Suprapubic skin (tissue), 4 donors: ENCODE results near the gene NOVA2. TPM values are rescaled to one million over a fixed set of nuclear protein-coding genes. Genes with fewer than 3 reads are reported as not detected.

Experiments
- DNase-seq, 2 donors: peaks; one replicate each; pipeline ENCODE4 v3.0.0-alpha.2; 2019; ENCODE audit warnings: low spot score in 2 of 2
- H3K27ac ChIP-seq: fragments of 200-600 bp; sonication (generic); one replicate; pipeline ENCODE4 v1.5.1; 2019
- H3K27me3 ChIP-seq: fragments of 200-600 bp; sonication (generic); one replicate; pipeline ENCODE4 v1.5.1; 2019
- H3K36me3 ChIP-seq: fragments of 200-600 bp; sonication (generic); one replicate; pipeline ENCODE4 v1.5.1; 2019
- H3K4me1 ChIP-seq: fragments of 200-600 bp; sonication (generic); one replicate; pipeline ENCODE4 v1.5.1; 2019
- H3K4me3 ChIP-seq: fragments of 200-600 bp; sonication (generic); one replicate; pipeline ENCODE4 v1.5.1; 2019; ENCODE audit warnings: mild to moderate bottlenecking
- H3K9me3 ChIP-seq: fragments of 200-600 bp; sonication (generic); one replicate; pipeline ENCODE4 v1.5.1; 2019
- EP300 ChIP-seq: sonication (generic); formaldehyde crosslinking; IDR thresholded peaks from one replicate; pipeline ENCODE4 v1.6.1; 2017; ENCODE audit warnings: antibody characterized with exemption
- POLR2A ChIP-seq, 2 donors: fragments of 450-650 bp; IDR thresholded peaks; one replicate each; pipeline ENCODE4 v1.6.1; 2017; ENCODE audit warnings: antibody characterized with exemption in 2 of 2, mild to moderate bottlenecking in 2 of 2, moderate library complexity in 2 of 2
- POLR2AphosphoS5 ChIP-seq, 3 donors: sonication (generic); formaldehyde crosslinking; IDR thresholded peaks; one replicate each; pipeline ENCODE4 v1.6.1; 2017; ENCODE audit warnings: antibody characterized with exemption in 3 of 3
- WGBS: methylation state at CpG from one replicate; pipeline ENCODE4 v1.1.5; 2018; 5-methylcytosine and 5-hydroxymethylcytosine counted together
- total RNA-seq, 4 donors: library from RNA; depleted of rRNA; stranded (reverse); fragments of >200 nt; gene quantifications; one replicate each; pipeline ENCODE4 v1.1.0, GENCODE V29; 2016
- TF ChIP-seq, protein P1 (sequence below), 2 donors: fragments of 200-600 bp in 1 of 2; fragments of 450-650 bp in 1 of 2; sonication (generic) in 1 of 2; IDR thresholded peaks; one replicate each; pipeline ENCODE4 v1.5.1; 2016 to 2019; ENCODE audit warnings: antibody characterized with exemption in 2 of 2, mild to moderate bottlenecking in 1 of 2, moderate library complexity in 1 of 2

NOVA2 gene
- total RNA-seq, 4 donors from 2014 or later, result 0.21 to 0.97 (median 0.55) TPM

DNA sequence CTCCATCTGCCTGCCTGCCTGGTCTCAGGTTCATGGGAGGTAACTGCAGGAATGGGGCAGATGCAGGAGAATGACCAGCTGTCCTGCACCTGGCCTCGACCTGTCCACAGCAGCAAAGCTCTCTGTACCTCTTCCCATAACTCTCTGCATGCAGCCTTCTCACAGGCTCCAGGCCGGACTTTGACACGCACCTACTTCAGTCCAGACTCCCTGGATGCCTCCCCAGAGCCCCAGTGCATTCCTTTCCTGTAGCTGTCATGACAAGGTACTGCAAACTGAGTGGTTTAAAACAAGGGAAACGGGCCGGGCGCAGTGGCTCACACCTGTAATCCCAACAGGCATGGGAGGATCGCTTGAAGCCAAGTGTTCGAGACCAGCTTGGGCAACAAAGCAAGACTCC is 62.4 kb downstream of the NOVA2 start:
- no peak for DNase-seq
- TF ChIP-seq, protein P1, sequence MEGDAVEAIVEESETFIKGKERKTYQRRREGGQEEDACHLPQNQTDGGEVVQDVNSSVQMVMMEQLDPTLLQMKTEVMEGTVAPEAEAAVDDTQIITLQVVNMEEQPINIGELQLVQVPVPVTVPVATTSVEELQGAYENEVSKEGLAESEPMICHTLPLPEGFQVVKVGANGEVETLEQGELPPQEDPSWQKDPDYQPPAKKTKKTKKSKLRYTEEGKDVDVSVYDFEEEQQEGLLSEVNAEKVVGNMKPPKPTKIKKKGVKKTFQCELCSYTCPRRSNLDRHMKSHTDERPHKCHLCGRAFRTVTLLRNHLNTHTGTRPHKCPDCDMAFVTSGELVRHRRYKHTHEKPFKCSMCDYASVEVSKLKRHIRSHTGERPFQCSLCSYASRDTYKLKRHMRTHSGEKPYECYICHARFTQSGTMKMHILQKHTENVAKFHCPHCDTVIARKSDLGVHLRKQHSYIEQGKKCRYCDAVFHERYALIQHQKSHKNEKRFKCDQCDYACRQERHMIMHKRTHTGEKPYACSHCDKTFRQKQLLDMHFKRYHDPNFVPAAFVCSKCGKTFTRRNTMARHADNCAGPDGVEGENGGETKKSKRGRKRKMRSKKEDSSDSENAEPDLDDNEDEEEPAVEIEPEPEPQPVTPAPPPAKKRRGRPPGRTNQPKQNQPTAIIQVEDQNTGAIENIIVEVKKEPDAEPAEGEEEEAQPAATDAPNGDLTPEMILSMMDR (IDR thresholded peaks at IDR 0.05), result no peak
- TF ChIP-seq POLR2A (IDR thresholded peaks at IDR 0.05) (no peak), POLR2AphosphoS5 (IDR thresholded peaks at IDR 0.05) (no peak), EP300 (no peak)
- Histone ChIP-seq H3K9me3 (no peaks in the 10 kb centered on the region), H3K27ac (no peak overlapping the region), H3K27me3 (peaks cover 26% of the 10 kb centered on the region), H3K4me1 (no peaks in the 10 kb centered on the region), H3K4me3 (no peak overlapping the region), H3K36me3 (no peaks in the 10 kb centered on the region)
- WGBS, result 56% methylated on average over 8 of the region's 8 CpGs

DNA sequence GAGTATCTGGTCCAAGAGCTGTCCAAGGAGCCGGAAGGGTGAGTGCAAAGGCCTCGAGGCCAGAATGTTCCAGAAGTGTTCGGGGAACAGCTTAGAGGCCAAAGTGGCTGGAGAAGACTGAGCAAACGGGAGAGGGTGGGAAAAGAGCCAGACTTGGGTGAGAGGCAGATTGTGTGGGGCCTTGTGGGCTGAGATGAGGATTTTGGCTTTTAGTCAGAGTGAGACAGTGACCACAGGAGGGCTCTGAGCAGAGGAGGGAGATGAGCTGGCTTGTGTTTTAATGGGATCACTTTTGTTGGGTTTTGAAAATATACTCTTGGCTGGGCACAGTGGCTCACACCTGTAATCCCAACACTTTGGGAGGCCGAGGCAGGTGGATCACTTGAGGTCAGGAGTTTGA is 64.7 kb downstream of the NOVA2 start:
- 86% methylated on average over 5 of the region's 5 CpGs for WGBS
- Histone ChIP-seq H3K27ac (no peak overlapping the region), H3K4me3 (no peak overlapping the region), H3K4me1 (no peaks in the 10 kb centered on the region), H3K36me3 (no peaks in the 10 kb centered on the region), H3K27me3 (peaks cover 14% of the 10 kb centered on the region), H3K9me3 (no peaks in the 10 kb centered on the region)
- TF ChIP-seq, protein P1 (IDR thresholded peaks at IDR 0.05), result no peak
- TF ChIP-seq EP300 (no peak), POLR2A (IDR thresholded peaks at IDR 0.05) (no peak), POLR2AphosphoS5 (IDR thresholded peaks at IDR 0.05) (no peak)
- no peak for DNase-seq

DNA sequence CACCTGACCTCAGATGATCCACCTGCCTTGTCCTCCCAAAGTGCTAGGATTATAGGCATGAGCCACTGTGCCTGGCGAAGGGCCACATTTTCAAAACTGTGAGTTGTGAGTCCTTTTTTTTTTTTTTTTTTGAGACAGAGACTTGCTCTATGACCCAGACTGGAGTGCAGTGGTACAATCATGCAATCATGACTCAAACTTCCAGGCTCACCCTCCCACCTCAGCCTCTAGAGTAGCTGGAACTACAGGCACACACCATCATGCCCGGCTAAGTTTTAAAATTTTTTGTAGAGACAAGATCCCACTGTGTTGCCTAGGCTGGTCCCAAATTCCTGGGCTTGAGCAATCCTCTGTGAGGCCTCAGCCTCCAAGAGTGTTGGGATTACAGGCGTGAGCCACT is 67.4 kb downstream of the NOVA2 start:
- Histone ChIP-seq H3K9me3 (no peaks in the 10 kb centered on the region), H3K4me1 (peaks cover 15% of the 10 kb centered on the region), H3K27ac (no peak overlapping the region), H3K4me3 (no peak overlapping the region), H3K27me3 (peaks cover 3% of the 10 kb centered on the region), H3K36me3 (no peaks in the 10 kb centered on the region)
- TF ChIP-seq, protein P1 (IDR thresholded peaks at IDR 0.05), result no peak
- no peak for TF ChIP-seq EP300
- TF ChIP-seq POLR2A (IDR thresholded peaks at IDR 0.05), result no peak
- no peak for TF ChIP-seq POLR2AphosphoS5 (IDR thresholded peaks at IDR 0.05)
- no peak for DNase-seq
- 87% methylated on average over 3 of the region's 3 CpGs for WGBS

DNA sequence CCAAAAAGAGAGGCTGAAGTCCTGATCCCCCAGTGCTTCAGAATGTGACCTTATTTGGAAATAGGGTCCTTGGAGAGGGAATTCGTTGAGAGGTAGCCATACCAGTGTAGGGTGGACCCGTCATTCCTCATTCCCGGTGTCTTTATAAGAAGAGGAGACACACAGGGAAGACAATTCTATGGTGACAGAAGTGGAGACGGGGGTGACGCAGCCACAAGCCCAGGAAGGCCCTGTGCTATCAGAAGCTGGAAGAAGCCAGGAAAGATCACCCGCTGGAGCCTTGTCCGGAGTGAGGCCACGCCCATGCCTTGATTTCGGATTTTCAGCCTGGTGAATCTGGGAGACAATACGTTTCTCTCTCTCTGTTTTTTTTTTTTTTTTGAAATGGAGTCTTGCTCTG is 68.7 kb downstream of the NOVA2 start:
- no peaks in the 10 kb centered on the region for H3K9me3 ChIP-seq
- TF ChIP-seq EP300 (no peak), POLR2AphosphoS5 (IDR thresholded peaks at IDR 0.05) (no peak), POLR2A (IDR thresholded peaks at IDR 0.05) (no peak)
- TF ChIP-seq, protein P1 (IDR thresholded peaks at IDR 0.05), result no peak
- WGBS, result 83% methylated on average over 10 of the region's 10 CpGs
- H3K4me3 ChIP-seq, result no peak overlapping the region
- H3K27me3 ChIP-seq, result no peaks in the 10 kb centered on the region
- H3K36me3 ChIP-seq, result no peaks in the 10 kb centered on the region
- no peak for DNase-seq
- no peak overlapping the region for H3K27ac ChIP-seq
- peaks cover 24% of the 10 kb centered on the region for H3K4me1 ChIP-seq

DNA sequence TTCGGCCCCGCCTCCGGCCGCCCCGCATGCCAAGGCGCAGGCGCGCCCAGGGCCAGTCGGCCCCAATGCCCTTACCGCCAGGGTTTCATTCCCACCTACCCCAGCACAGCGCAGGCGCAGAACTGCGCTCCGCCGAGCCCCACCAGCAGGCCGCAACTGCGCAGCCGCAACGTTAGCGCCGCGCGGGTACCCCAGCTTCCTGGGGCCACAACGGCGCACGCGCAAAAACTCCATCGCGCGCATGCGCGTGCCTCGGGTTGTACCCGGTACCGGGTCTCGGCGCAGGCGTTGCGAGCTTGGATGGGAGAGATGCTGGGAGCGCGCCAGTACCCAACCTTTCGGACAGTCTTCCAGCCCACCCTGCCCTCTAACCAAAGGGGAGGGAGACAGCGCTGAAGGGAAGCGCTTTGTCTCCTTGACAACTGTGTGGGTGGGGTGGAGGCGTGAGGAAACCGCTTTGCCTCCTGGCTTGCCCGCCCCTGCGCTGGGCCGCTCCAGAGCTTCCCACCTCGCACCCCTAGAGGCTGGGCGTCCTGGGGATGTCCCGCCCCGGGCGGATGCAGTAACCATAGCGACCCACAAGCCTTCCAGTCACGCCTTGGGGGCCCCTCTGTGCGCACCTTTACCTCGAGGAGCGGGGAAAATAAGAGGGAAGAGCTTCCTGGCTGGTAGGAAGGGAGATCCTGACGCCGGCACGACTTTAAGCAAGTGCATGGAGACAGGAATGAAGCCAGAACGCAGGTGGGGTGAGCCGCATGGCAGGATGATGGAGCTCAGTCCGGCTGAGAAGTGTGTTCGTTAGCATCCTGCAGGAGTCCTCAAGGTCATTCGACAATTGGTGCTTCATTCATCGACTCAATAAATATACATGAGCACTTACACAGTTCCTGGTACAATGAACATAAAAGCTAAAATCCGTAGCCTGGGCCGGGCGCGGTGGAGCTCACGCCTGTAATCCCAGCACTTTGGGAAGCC is 70.7 kb downstream of the NOVA2 start:
- WGBS, result 7% methylated on average over 22 of the region's 73 CpGs
- H3K9me3 ChIP-seq, result no peaks in the 10 kb centered on the region
- peaks cover 15% of the 10 kb centered on the region for H3K36me3 ChIP-seq
- peaks cover 24% of the 10 kb centered on the region for H3K4me1 ChIP-seq
- H3K27me3 ChIP-seq, result no peaks in the 10 kb centered on the region
- peak overlapping the region; percentile 72 for H3K4me3 ChIP-seq
- DNase-seq, result peak; percentile 96 to 97
- TF ChIP-seq, protein P1 (IDR thresholded peaks at IDR 0.05), result no peak
- peak in 2 of 3 donors; percentile 35 to 72 for TF ChIP-seq POLR2AphosphoS5 (IDR thresholded peaks at IDR 0.05)
- peak overlapping the region; percentile 26 for H3K27ac ChIP-seq
